H9 (cell line): ENCODE measurements around the gene MAPKAPK3. TPM values are rescaled to one million over a fixed set of nuclear protein-coding genes. Genes with fewer than 3 reads are reported as not detected.

Experiments used
- DNase-seq: peaks from one replicate; pipeline ENCODE4 v3.0.0-alpha.2; 2017
- H2AFZ ChIP-seq: one replicate; pipeline ENCODE4 v1.6.1; 2013; ENCODE audit warnings: mild to moderate bottlenecking, low read length, control low read depth, moderate library complexity
- H2AK5ac ChIP-seq: 2 replicates; pipeline ENCODE4 v1.6.1; 2013; ENCODE audit warnings: low read length, control low read depth, mixed read lengths; ENCODE audit not compliant: insufficient read length
- H2BK120ac ChIP-seq: one replicate; pipeline ENCODE4 v1.6.1; 2013; ENCODE audit warnings: low read depth, mild to moderate bottlenecking, low read length, control low read depth, inconsistent platforms; ENCODE audit not compliant: poor library complexity, severe bottlenecking
- H2BK12ac ChIP-seq: 2 replicates; pipeline ENCODE4 v1.6.1; 2013; ENCODE audit warnings: low read length, control low read depth, mixed read lengths, low read depth; ENCODE audit not compliant: insufficient read length
- H2BK15ac ChIP-seq: 2 replicates; pipeline ENCODE4 v1.6.1; 2013; ENCODE audit warnings: low read depth, low read length, control low read depth
- H2BK20ac ChIP-seq: one replicate; pipeline ENCODE4 v1.6.1; 2013; ENCODE audit warnings: low read depth, mild to moderate bottlenecking, low read length, control low read depth, inconsistent platforms; ENCODE audit not compliant: poor library complexity, severe bottlenecking
- H2BK5ac ChIP-seq: 2 replicates; pipeline ENCODE4 v1.6.1; 2013; ENCODE audit warnings: low read length, control low read depth, mixed read lengths; ENCODE audit not compliant: insufficient read length
- H3K14ac ChIP-seq: 2 replicates; pipeline ENCODE4 v1.6.1; 2013; ENCODE audit warnings: low read length, control low read depth; ENCODE audit not compliant: insufficient read depth
- H3K18ac ChIP-seq: 2 replicates; pipeline ENCODE4 v1.6.1; 2013; ENCODE audit warnings: low read depth, mild to moderate bottlenecking, mixed read lengths, low read length, control low read depth; ENCODE audit not compliant: insufficient read length
- H3K23ac ChIP-seq: 2 replicates; pipeline ENCODE4 v1.6.1; 2013; ENCODE audit warnings: low read length, control low read depth, mixed read lengths, low read depth; ENCODE audit not compliant: insufficient read length
- H3K23me2 ChIP-seq: 2 replicates; pipeline ENCODE4 v1.6.1; 2013; ENCODE audit warnings: low read depth, mild to moderate bottlenecking, mixed read lengths, low read length, control low read depth; ENCODE audit not compliant: insufficient read length, poor library complexity, severe bottlenecking
- H3K27ac ChIP-seq: 2 replicates; pipeline ENCODE4 v1.5.1; 2013; ENCODE audit warnings: low read length, control low read depth, mixed read lengths, low read depth; ENCODE audit not compliant: insufficient read length
- H3K27me3 ChIP-seq: 2 replicates; pipeline ENCODE4 v1.6.1; 2013; ENCODE audit warnings: low read length, control low read depth, inconsistent platforms; ENCODE audit not compliant: insufficient read depth
- H3K4ac ChIP-seq: 2 replicates; pipeline ENCODE4 v1.6.1; 2013; ENCODE audit warnings: low read depth, mild to moderate bottlenecking, control low read depth, inconsistent platforms, low read length, moderate library complexity
- H3K4me1 ChIP-seq: 2 replicates; pipeline ENCODE4 v1.6.1; 2013; ENCODE audit warnings: low read length, control low read depth, inconsistent platforms; ENCODE audit not compliant: insufficient read depth
- H3K4me2 ChIP-seq: 2 replicates; pipeline ENCODE4 v1.6.1; 2013; ENCODE audit warnings: low read length, control low read depth, mixed read lengths; ENCODE audit not compliant: insufficient read length, insufficient read depth
- H3K56ac ChIP-seq: 2 replicates; pipeline ENCODE4 v1.6.1; 2013; ENCODE audit warnings: low read depth, mild to moderate bottlenecking, mixed read lengths, low read length, control low read depth; ENCODE audit not compliant: insufficient read length
- H3K79me1 ChIP-seq: 2 replicates; pipeline ENCODE4 v1.6.1; 2013; ENCODE audit warnings: low read depth, mild to moderate bottlenecking, moderate library complexity, low read length, control low read depth, inconsistent platforms; ENCODE audit not compliant: insufficient read depth, poor library complexity, severe bottlenecking
- H3K79me2 ChIP-seq: 2 replicates; pipeline ENCODE4 v1.6.1; 2013; ENCODE audit warnings: low read length, control low read depth, inconsistent platforms; ENCODE audit not compliant: insufficient read depth
- H3K9ac ChIP-seq: 2 replicates; pipeline ENCODE4 v1.6.1; 2013; ENCODE audit warnings: low read length, control low read depth, mixed read lengths; ENCODE audit not compliant: insufficient read length; ENCODE audit errors: extremely low read depth
- H3K9me3 ChIP-seq: one replicate; pipeline ENCODE4 v1.6.1; 2013; ENCODE audit warnings: low read depth, low read length, inconsistent platforms; ENCODE audit not compliant: control insufficient read depth
- H3T11ph ChIP-seq: one replicate; pipeline ENCODE4 v1.6.1; 2013; ENCODE audit warnings: mild to moderate bottlenecking, low read length, control low read depth, inconsistent platforms
- H4K20me1 ChIP-seq: one replicate; pipeline ENCODE4 v1.6.1; 2013; ENCODE audit not compliant: control insufficient read depth, insufficient read length, insufficient read depth
- H4K5ac ChIP-seq: 2 replicates; pipeline ENCODE4 v1.6.1; 2013; ENCODE audit warnings: low read depth, mild to moderate bottlenecking, mixed read lengths, low read length, control low read depth; ENCODE audit not compliant: insufficient read length
- H4K8ac ChIP-seq: replicated peaks from 2 replicates; pipeline ENCODE4 v1.6.1; 2013; ENCODE audit warnings: low read length, control low read depth, mixed read lengths, low read depth; ENCODE audit not compliant: insufficient read length
- H4K91ac ChIP-seq: 2 replicates; pipeline ENCODE4 v1.6.1; 2013; ENCODE audit warnings: low read depth, mild to moderate bottlenecking, moderate library complexity, mixed read lengths, low read length, control low read depth; ENCODE audit not compliant: insufficient read length
- H3K27ac Mint-ChIP-seq, 3 experiments: 2 replicates in 2 of 3; 3 replicates in 1 of 3; pipeline ENCODE4 v1.8.0; 2020 to 2021; ENCODE audit warnings: mixed read lengths in 3 of 3, mild to moderate bottlenecking in 1 of 3, moderate library complexity in 1 of 3
- H3K27me3 Mint-ChIP-seq: 2 replicates; pipeline ENCODE4 v1.8.0; 2021; ENCODE audit warnings: low read depth, mild to moderate bottlenecking, moderate library complexity, mixed read lengths
- H3K36me3 Mint-ChIP-seq, 3 experiments: 2 replicates in 2 of 3; 3 replicates in 1 of 3; pipeline ENCODE4 v1.8.0; 2020 to 2021; ENCODE audit warnings: low read depth in 3 of 3, mixed read lengths in 3 of 3; ENCODE audit not compliant: insufficient read depth in 1 of 3
- H3K4me1 Mint-ChIP-seq, 2 experiments: 2 replicates each; pipeline ENCODE4 v1.8.0; 2020; ENCODE audit warnings: mixed read lengths in 2 of 2
- H3K4me3 Mint-ChIP-seq, 2 experiments: 2 replicates in 1 of 2; 3 replicates in 1 of 2; pipeline ENCODE4 v1.8.0; 2020 to 2021; ENCODE audit warnings: mild to moderate bottlenecking in 2 of 2, mixed read lengths in 2 of 2, moderate library complexity in 1 of 2
- H3K9me3 Mint-ChIP-seq, 2 experiments: 2 replicates in 1 of 2; 3 replicates in 1 of 2; pipeline ENCODE4 v1.8.0; 2020; ENCODE audit warnings: mild to moderate bottlenecking in 2 of 2, mixed read lengths in 2 of 2, moderate library complexity in 1 of 2
- WGBS: extraction: QIAGEN DNeasy Blood & Tissue Kit; methylation state at CpG from one replicate; pipeline ENCODE4 v1.1.7; 2013; ENCODE audit warnings: missing lambda C conversion rate, low lambda C conversion rate, mixed read lengths; ENCODE audit not compliant: insufficient read length; ENCODE audit errors: extremely low coverage; 5-methylcytosine and 5-hydroxymethylcytosine counted together
- total RNA-seq: library from RNA; stranded (reverse); gene quantifications from 2 replicates; pipeline ENCODE4 v1.2.1, GENCODE V29; 2021
- TF ChIP-seq, protein P1 (sequence below): fragments of 200-600 bp; sonication (generic); conservative IDR thresholded peaks from 3 replicates; pipeline ENCODE4 v1.8.0; 2021; ENCODE audit warnings: antibody characterized with exemption, mild to moderate bottlenecking

Gene MAPKAPK3
- total RNA-seq, 1 experiment from 2014 or later = 57.9 TPM

- H2BK20ac ChIP-seq = no peak overlapping the region
- H3K14ac ChIP-seq = no peak overlapping the region
- no peak overlapping the region for H2AK5ac ChIP-seq
- H2BK120ac ChIP-seq = no peak overlapping the region
- no peak overlapping the region for H3K18ac ChIP-seq
- no peak overlapping the region for H2AFZ ChIP-seq
- Mint-ChIP-seq H3K27ac (no peak overlapping the region), H3K4me3 (no peak overlapping the region), H3K27me3 (no peaks in the 10 kb centered on the region), H3K36me3 (peaks cover 0 to 11% (median 4%) of the 10 kb centered on the region in 3 experiments; a peak in 4 of 7 replicates), H3K9me3 (no peaks in the 10 kb centered on the region), H3K4me1 (peaks cover 0 to 3% of the 10 kb centered on the region in 2 experiments; a peak in 2 of 4 replicates)
- H3K4ac ChIP-seq = no peak overlapping the region
- no peaks in the 10 kb centered on the region for H3K9me3 ChIP-seq
- no peak overlapping the region for H4K8ac ChIP-seq
- no peak overlapping the region for H2BK5ac ChIP-seq
- H4K5ac ChIP-seq = no peak overlapping the region
- no peaks in the 10 kb centered on the region for H3K79me2 ChIP-seq
- no CpG with 5 or more reads among the region's 2 CpGs for WGBS
- no peak overlapping the region for H3K4me2 ChIP-seq
- H3K27ac ChIP-seq = no peak overlapping the region
- DNase-seq = no peak
- H3K27me3 ChIP-seq = no peaks in the 10 kb centered on the region
- no peaks in the 10 kb centered on the region for H4K20me1 ChIP-seq
- no peaks in the 10 kb centered on the region for H3K23me2 ChIP-seq
- no peak overlapping the region for H3T11ph ChIP-seq
- no peaks in the 10 kb centered on the region for H3K4me1 ChIP-seq
- no peak overlapping the region for H4K91ac ChIP-seq
- TF ChIP-seq, protein P1, sequence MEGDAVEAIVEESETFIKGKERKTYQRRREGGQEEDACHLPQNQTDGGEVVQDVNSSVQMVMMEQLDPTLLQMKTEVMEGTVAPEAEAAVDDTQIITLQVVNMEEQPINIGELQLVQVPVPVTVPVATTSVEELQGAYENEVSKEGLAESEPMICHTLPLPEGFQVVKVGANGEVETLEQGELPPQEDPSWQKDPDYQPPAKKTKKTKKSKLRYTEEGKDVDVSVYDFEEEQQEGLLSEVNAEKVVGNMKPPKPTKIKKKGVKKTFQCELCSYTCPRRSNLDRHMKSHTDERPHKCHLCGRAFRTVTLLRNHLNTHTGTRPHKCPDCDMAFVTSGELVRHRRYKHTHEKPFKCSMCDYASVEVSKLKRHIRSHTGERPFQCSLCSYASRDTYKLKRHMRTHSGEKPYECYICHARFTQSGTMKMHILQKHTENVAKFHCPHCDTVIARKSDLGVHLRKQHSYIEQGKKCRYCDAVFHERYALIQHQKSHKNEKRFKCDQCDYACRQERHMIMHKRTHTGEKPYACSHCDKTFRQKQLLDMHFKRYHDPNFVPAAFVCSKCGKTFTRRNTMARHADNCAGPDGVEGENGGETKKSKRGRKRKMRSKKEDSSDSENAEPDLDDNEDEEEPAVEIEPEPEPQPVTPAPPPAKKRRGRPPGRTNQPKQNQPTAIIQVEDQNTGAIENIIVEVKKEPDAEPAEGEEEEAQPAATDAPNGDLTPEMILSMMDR = no peak
- no peak overlapping the region for H2BK15ac ChIP-seq
- no peak overlapping the region for H3K9ac ChIP-seq
- H3K56ac ChIP-seq = no peak overlapping the region
- H3K79me1 ChIP-seq = no peaks in the 10 kb centered on the region
- no peak overlapping the region for H2BK12ac ChIP-seq
- no peak overlapping the region for H3K23ac ChIP-seq
Observed at GRCh38 chr3:50581459-50581842, 35.5 kb upstream of the MAPKAPK3 start.
